ENCODE measurements around the gene NATD1. TPM values are rescaled to one million over a fixed set of nuclear protein-coding genes. Genes with fewer than 3 reads are reported as not detected.

NATD1 gene
- total RNA-seq, 1 experiment from 2014 or later = 3.1 TPM

DNA sequence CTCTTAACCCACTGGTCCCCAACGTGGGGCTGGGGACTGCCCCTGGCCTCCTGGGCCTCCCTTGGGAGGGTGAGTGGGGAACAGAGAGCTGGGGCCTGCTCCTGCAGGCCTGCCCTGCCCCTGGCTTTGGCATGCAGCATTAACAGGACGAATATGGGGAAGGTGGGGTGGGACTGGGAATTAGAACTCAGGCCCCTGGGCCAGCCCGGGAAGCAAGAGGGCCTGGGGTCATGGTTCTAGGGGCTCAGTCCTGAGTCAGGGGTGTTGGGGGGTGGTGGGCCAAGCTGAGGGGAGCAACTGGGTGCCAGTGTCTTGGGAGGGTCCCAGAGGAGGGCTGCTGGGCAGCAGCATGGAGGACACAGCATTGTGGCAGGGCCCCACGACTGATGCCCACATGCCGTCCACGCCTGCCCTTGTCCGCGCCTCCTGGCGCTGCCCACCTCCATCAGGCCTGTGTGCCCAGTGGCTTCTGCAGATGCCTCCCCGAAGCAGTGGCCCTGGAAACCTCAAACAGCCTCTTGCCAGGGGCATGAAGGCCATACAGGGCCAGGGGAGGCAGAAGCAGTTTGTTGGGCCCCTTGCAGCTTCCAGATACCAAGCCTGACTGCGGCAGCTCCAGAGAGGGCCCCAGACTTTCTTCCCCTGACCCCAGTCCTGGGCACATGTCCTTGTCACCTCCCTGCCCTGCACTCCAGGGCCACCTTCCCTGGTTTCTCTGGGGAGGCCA is 36.1 kb upstream of the NATD1 start:
- CTCF ChIA-PET = no interaction called here
- no TSS peak for BruUV-seq (replicated peaks)
- Histone ChIP-seq H3K4me2 (ENCODE audit: low read length) (peak overlapping the region; percentile 99), H3K4me1 (ENCODE audit: control insufficient read depth in 1 of 2, insufficient read depth in 2 of 2, low read length in 2 of 2) (peaks cover 42 to 50% of the 10 kb centered on the region in 2 experiments), H3K9ac (ENCODE audit: low read length) (peak overlapping the region; percentile 96), H3K79me2 (ENCODE audit: insufficient read depth, low read length) (peaks cover 98% of the 10 kb centered on the region), H3K4me3 (replicated peaks in 1 of 2; ENCODE audit: low read depth in 1 of 2, low read length in 2 of 2) (no peak overlapping the region), H3K27me3 (ENCODE audit: insufficient read depth, low read length) (no peaks in the 10 kb centered on the region), H3K36me3 (ENCODE audit: control insufficient read depth in 1 of 2, insufficient read depth in 2 of 2, low read length in 2 of 2) (peaks cover 5 to 21% of the 10 kb centered on the region in 2 experiments; a peak in 3 of 4 replicates), H4K20me1 (ENCODE audit: insufficient read depth) (no peaks in the 10 kb centered on the region), H3K9me2 (ENCODE audit: insufficient read depth) (no peaks in the 10 kb centered on the region), H3K27ac (ENCODE audit: low read depth, low read length) (peak overlapping the region; percentile 99), H2AFZ (ENCODE audit: low read depth, low read length, poor library complexity, severe bottlenecking) (no peak overlapping the region), H3K9me3 (ENCODE audit: control insufficient read depth in 1 of 2, insufficient read depth in 1 of 2, low read depth in 1 of 2, low read length in 2 of 2) (no peaks in the 10 kb centered on the region)
- no peak for TF ChIP-seq POLR2AphosphoS5 (IDR thresholded peaks at IDR 0.05; ENCODE audit: low read depth, low read length)
- TF ChIP-seq, protein P1, sequence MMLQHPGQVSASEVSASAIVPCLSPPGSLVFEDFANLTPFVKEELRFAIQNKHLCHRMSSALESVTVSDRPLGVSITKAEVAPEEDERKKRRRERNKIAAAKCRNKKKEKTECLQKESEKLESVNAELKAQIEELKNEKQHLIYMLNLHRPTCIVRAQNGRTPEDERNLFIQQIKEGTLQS (IDR thresholded peaks at IDR 0.05) = no peak
- TF ChIP-seq EZH2phosphoT487 (IDR thresholded peaks at IDR 0.05; ENCODE audit: borderline replicate concordance) = no peak
- no peak for TF ChIP-seq TCF7L2 (IDR thresholded peaks at IDR 0.05; ENCODE audit: borderline replicate concordance, extremely low read depth, insufficient read depth, insufficient read length)
- TF ChIP-seq FOSL1 (IDR thresholded peaks at IDR 0.05; ENCODE audit: low read depth) = no peak
- no peak for TF ChIP-seq EGR1 (IDR thresholded peaks at IDR 0.05; ENCODE audit: low read depth)
- TF ChIP-seq, protein P2, sequence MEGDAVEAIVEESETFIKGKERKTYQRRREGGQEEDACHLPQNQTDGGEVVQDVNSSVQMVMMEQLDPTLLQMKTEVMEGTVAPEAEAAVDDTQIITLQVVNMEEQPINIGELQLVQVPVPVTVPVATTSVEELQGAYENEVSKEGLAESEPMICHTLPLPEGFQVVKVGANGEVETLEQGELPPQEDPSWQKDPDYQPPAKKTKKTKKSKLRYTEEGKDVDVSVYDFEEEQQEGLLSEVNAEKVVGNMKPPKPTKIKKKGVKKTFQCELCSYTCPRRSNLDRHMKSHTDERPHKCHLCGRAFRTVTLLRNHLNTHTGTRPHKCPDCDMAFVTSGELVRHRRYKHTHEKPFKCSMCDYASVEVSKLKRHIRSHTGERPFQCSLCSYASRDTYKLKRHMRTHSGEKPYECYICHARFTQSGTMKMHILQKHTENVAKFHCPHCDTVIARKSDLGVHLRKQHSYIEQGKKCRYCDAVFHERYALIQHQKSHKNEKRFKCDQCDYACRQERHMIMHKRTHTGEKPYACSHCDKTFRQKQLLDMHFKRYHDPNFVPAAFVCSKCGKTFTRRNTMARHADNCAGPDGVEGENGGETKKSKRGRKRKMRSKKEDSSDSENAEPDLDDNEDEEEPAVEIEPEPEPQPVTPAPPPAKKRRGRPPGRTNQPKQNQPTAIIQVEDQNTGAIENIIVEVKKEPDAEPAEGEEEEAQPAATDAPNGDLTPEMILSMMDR (IDR thresholded peaks at IDR 0.05 in 2 of 3, conservative IDR thresholded peaks at IDR 0.05 in 1 of 3; ENCODE audit: borderline replicate concordance in 1 of 3, insufficient read depth in 1 of 3, low read depth in 2 of 3, low read length in 2 of 3) = no peak
- TF ChIP-seq SRF (IDR thresholded peaks at IDR 0.05; ENCODE audit: low read depth) = no peak
- no peak for TF ChIP-seq ZFX (IDR thresholded peaks at IDR 0.05)
- no peak for TF ChIP-seq SIN3A (IDR thresholded peaks at IDR 0.05; ENCODE audit: low read depth)
- no peak for TF ChIP-seq CEBPB (IDR thresholded peaks at IDR 0.05; ENCODE audit: low read depth)
- RAD21 ChIA-PET (ENCODE audit: low non-redundant PET in 1 of 2, low total read pairs in 2 of 2, uncharacterized antibody in 2 of 2, unreplicated experiment in 2 of 2) = no interaction called here
- intact Hi-C loops (cut with micrococcal nuclease) = loop anchor here (10.0 kb wide), 1 partner anchor 165 kb away; no protein-coding TSS in a partner anchor
- no peak for ATAC-seq
- DNase-seq (ENCODE audit: low read depth, low spot score) = no peak
- POLR2A ChIA-PET = no interaction called here
